Thyroid gland (tissue), 4 donors: ENCODE results near the gene CBFA2T3.

Experiments used
- POLR2A ChIP-seq, 2 donors: fragments of 450-650 bp; IDR thresholded peaks; one replicate each; pipeline ENCODE4 v1.6.1; 2017; ENCODE audit warnings: antibody characterized with exemption in 2 of 2, mild to moderate bottlenecking in 2 of 2, moderate library complexity in 1 of 2
- TF ChIP-seq, protein P1 (sequence below), 6 experiments: fragments of 200-600 bp in 3 of 6; fragments of 450-650 bp in 3 of 6; sonication (generic) in 3 of 6; IDR thresholded peaks; one replicate each; pipeline ENCODE4 v1.5.1; 2016 to 2019; ENCODE audit warnings: antibody characterized with exemption in 6 of 6, mild to moderate bottlenecking in 2 of 6, inconsistent platforms in 1 of 6, moderate library complexity in 1 of 6

DNA sequence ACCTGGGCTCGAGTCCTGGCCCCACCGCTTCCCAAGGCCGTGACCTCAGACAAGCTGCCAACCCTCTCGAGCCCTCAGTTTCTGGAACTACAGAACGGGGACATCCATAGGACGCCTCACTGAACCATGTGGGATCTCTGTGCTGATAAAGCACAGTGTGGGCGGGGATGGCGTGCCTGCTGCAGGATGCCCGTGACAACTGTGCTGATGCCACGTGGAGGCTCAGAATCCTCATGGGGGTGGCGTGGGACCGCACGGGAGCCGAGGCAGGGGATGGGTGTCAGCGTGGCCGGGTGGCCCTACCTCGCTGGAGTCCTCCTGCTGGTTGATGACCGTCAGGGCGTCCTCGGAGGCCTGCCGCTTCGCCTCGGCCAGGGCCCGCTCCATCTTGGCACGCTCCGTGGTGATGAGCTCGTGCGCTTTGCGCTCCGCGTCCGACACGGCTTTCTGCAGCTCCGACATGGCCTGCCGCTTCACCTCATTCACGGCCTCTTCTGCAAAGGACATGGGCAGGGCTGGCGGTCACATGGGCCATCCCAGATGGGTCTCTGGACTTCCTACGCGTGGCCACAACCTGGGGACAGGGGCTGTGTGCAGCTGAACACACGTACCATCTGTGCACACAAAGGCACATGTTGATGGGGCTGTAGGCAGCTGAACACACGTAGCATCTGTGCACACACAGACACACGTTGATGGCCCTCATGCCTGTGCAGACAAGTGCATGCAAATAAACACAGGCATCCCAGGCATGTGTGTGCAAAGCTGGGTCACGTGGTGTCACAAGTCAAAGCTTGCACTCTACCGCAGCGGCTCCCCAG is 97.8 kb downstream of the CBFA2T3 start:
- TF ChIP-seq, protein P1, sequence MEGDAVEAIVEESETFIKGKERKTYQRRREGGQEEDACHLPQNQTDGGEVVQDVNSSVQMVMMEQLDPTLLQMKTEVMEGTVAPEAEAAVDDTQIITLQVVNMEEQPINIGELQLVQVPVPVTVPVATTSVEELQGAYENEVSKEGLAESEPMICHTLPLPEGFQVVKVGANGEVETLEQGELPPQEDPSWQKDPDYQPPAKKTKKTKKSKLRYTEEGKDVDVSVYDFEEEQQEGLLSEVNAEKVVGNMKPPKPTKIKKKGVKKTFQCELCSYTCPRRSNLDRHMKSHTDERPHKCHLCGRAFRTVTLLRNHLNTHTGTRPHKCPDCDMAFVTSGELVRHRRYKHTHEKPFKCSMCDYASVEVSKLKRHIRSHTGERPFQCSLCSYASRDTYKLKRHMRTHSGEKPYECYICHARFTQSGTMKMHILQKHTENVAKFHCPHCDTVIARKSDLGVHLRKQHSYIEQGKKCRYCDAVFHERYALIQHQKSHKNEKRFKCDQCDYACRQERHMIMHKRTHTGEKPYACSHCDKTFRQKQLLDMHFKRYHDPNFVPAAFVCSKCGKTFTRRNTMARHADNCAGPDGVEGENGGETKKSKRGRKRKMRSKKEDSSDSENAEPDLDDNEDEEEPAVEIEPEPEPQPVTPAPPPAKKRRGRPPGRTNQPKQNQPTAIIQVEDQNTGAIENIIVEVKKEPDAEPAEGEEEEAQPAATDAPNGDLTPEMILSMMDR (IDR thresholded peaks at IDR 0.05): no peak
- no peak for TF ChIP-seq POLR2A (IDR thresholded peaks at IDR 0.05)
